Stimulated activated effector memory CD8-positive, alpha-beta T cell treated with anti-CD3 and anti-CD28 coated beads, Interleukin-12 subunit alpha, Interleukin-12 subunit beta, amount 100 ng/mL, for 72 hours (primary cell): ENCODE data around the gene STX16.

ENCODE experiments used
- ATAC-seq: fragments of 150-1000 bp; cut with Tn5 transposase; 2 replicates; pipeline ENCODE4 v1.10.0; 2021
- DNase-seq, 2 donors: peaks; one replicate each; pipeline ENCODE4 v3.0.0; 2021 to 2022; ENCODE audit warnings: low spot score in 2 of 2
- H3K27ac Mint-ChIP-seq: one replicate; pipeline ENCODE4 v1.8.0; 2022; ENCODE audit warnings: mild to moderate bottlenecking, mixed read lengths
- H3K36me3 Mint-ChIP-seq: one replicate; pipeline ENCODE4 v1.8.0; 2022; ENCODE audit warnings: mild to moderate bottlenecking, mixed read lengths
- H3K4me1 Mint-ChIP-seq: one replicate; pipeline ENCODE4 v1.8.0; 2022; ENCODE audit warnings: mixed read lengths
- H3K4me3 Mint-ChIP-seq: one replicate; pipeline ENCODE4 v1.8.0; 2022; ENCODE audit warnings: mild to moderate bottlenecking, mixed read lengths
- H3K9me3 Mint-ChIP-seq: one replicate; pipeline ENCODE4 v1.8.0; 2022; ENCODE audit warnings: mixed read lengths

The STX16 gene

DNA sequence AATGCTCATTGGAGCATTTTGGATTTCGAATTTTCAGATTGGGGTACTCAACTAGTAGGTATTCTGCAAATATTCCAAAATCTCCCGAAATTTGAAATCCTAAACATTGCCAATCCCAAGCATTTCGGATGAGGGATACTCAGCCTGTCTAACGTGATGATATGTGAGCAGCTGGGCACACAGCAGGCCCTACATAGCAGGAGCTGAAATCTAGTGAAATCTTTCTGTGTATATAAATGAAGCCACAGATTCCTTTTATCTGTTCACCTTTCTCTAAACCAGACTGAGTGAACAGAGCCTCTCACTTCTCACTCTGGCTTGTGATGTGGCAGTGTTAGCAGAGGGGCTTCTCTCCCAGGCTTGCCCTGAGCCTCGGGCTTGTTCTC is 17.8 kb downstream of the STX16 start:
- Mint-ChIP-seq H3K4me1 (no peaks in the 10 kb centered on the region), H3K27ac (no peak overlapping the region), H3K9me3 (no peaks in the 10 kb centered on the region)

DNA sequence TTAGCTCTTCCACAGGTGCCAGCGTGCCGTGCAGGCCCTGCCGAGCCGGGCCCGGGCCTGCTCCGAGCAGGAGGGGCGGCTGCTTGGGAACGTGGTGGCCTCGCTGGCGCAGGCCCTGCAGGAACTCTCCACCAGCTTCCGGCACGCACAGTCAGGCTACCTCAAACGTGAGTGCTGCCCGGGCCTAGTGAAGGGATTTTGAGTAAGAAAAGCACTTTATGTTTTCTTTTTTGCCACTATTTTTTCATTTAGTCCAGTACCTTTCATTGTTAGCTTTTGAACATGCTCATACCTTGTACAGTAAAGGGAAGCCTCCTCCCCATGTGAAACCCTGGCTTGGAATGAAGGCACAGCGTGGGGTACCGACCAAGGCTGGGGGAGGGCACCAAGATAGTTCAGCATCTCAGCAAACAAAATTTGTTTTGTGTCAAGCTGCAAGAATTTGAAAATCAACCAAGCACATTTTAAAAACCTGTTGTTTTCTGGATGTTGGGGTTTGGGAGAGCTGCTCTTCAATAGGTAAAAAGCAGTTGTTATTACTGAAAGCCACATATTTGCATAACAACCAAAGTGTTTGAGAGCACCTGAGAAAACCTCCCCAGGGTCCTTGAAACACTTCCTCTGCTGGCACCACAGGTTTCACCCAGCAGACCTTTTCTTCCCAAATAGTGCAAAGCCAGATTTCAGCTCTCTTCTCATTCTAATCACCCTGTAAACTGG is 18.4 kb downstream of the STX16 start:
- H3K4me3 Mint-ChIP-seq, result no peak overlapping the region
- no peaks in the 10 kb centered on the region for H3K4me1 Mint-ChIP-seq
- no peak overlapping the region for H3K27ac Mint-ChIP-seq
- H3K36me3 Mint-ChIP-seq, result peaks cover 93% of the 10 kb centered on the region
- no peaks in the 10 kb centered on the region for H3K9me3 Mint-ChIP-seq
- no peak for DNase-seq
- no peak for ATAC-seq

More for the DNA sequence above, 17.8 kb downstream of the STX16 start:
- DNase-seq (no peak), ATAC-seq (no peak)
- peaks cover 92% of the 10 kb centered on the region for H3K36me3 Mint-ChIP-seq
- no peak overlapping the region for H3K4me3 Mint-ChIP-seq

DNA sequence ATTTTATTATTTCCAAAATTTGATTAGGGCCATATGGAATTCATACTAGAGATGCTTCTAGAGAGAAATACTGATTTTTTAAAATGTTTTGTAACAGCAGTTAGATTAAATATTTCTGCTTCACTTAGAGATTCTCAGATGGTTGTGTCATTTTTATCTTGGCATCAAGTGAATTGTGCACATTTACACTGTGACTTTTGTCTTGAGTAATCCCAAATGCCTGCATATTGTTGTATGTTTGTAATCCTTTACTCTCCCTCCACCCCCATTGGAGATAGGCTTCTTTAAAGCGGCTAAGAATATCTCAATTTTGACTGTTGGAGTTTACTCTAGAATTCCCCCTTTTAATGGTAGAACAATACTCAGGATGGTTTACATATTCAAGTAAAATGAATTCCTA is 19.0 kb downstream of the STX16 start:
- no peak overlapping the region for H3K27ac Mint-ChIP-seq
- DNase-seq, result no peak
- H3K9me3 Mint-ChIP-seq, result no peaks in the 10 kb centered on the region
- no peak overlapping the region for H3K4me3 Mint-ChIP-seq
- peaks cover 97% of the 10 kb centered on the region for H3K36me3 Mint-ChIP-seq
- ATAC-seq, result no peak
- no peaks in the 10 kb centered on the region for H3K4me1 Mint-ChIP-seq

DNA sequence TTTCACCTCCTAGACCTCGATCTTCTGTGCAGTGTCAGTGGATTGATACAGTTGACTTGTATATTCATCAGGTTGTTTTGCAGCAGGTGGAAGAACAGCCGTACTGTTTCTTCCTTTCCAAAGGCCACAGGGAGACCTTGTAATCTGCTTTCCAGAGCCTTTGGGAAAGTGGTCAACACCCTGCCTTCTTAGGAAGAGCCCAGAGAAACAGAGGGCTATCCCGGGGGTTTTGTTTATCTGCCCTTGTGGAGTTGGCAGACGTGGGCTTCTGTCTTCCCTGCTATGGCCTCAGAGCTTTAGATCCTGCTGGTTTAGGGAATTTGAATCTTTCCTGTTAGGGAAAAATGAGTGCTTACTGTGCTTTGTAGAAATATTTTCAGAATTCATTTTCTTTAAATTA is 19.6 kb downstream of the STX16 start:
- Mint-ChIP-seq H3K27ac (no peak overlapping the region), H3K4me1 (no peaks in the 10 kb centered on the region), H3K9me3 (no peaks in the 10 kb centered on the region), H3K4me3 (no peak overlapping the region), H3K36me3 (peaks cover 97% of the 10 kb centered on the region)
- DNase-seq (no peak), ATAC-seq (no peak)

DNA sequence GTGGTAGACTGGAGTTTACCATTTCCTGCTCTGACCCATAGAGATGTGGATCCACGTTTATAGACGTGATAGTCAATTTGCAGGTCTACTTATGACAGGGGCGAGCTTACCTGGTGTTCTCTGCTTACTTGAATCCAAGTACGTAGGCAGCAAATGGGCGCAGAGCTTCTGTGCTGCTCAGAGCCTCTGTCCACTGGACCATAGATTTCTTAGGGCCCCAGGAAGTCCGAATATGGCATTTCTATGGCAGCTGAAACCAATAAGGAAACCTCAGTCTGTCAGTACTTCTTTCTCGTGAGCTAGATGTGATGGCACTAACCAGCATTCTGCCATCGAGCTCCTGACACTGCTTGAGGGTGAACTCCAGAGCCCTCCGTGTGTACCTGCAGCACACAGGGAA is 22.0 kb downstream of the STX16 start:
- Mint-ChIP-seq H3K9me3 (no peaks in the 10 kb centered on the region), H3K36me3 (peaks cover 97% of the 10 kb centered on the region)
- no peak for ATAC-seq

DNA sequence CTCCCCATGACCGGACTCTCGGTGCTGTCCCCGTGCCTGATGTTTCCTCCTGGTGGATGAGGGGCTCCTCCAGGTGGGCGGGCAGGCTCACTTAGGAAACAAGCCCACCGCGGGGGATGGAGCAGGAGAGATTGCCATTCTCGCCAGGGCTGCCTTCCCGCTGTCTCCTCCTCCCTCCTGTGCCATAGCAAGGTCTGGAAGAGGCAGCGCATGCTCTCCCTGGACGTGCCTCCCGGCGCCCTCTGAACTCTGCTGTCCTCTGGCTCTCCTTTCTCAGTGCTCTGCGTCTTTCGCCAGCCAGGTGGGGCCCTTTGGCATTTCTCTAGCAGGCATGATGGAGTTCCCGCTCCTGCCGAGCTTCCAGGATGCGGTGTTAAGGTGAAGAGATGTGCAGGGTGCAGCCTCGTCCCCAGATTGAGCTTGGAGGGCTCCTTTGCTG is 24.1 kb downstream of the STX16 start:
- H3K4me1 Mint-ChIP-seq, result no peaks in the 10 kb centered on the region
- no peak for ATAC-seq
- H3K9me3 Mint-ChIP-seq, result no peaks in the 10 kb centered on the region
- no peak overlapping the region for H3K27ac Mint-ChIP-seq
- H3K36me3 Mint-ChIP-seq, result peaks cover 100% of the 10 kb centered on the region
- DNase-seq, result no peak
- no peak overlapping the region for H3K4me3 Mint-ChIP-seq

More for the DNA sequence above, 22.0 kb downstream of the STX16 start:
- Mint-ChIP-seq H3K4me3 (no peak overlapping the region), H3K4me1 (no peaks in the 10 kb centered on the region), H3K27ac (no peak overlapping the region)
- DNase-seq, result no peak

DNA sequence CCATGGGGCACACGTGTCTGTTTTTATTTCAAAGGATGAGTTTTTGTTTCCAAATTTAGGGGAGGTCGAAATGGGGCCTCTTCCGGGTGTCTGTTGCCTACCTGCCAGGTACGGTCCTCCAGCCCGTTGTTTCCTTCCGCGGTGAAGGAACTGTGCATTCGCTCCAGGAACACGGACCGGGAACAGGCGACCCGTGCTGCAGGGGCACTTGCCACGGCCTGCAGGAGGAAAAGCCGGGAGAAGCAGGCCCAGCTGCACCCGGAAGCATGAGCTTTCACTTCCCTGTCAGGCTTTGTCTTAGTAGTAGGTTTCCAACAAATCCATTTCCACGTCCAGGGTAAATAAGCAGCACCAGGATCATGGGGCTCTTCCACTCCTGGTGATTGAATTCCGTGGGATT is 24.6 kb downstream of the STX16 start:
- Mint-ChIP-seq H3K27ac (no peak overlapping the region), H3K4me1 (no peaks in the 10 kb centered on the region), H3K36me3 (peaks cover 97% of the 10 kb centered on the region), H3K4me3 (no peak overlapping the region), H3K9me3 (no peaks in the 10 kb centered on the region)
- no peak for ATAC-seq
- no peak for DNase-seq

DNA sequence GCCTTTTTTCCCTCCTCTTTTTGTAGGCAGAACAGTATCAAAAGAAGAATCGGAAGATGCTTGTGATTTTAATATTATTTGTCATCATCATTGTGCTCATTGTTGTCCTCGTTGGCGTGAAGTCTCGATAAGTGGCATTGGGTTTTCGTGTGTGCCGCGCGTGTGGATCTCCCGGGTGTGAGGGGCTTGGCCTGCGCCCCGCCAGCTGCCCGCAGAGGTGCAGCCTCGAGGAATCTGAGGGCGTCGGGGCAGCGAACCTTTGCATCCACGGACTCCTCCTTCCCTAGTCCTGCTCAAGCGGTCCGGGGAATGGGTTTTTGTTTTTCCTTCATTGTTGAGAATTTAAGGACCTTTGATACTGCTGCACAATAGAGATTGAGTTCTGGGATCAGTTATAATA is 25.1 kb downstream of the STX16 start:
- no peaks in the 10 kb centered on the region for H3K4me1 Mint-ChIP-seq
- H3K9me3 Mint-ChIP-seq, result no peaks in the 10 kb centered on the region
- H3K27ac Mint-ChIP-seq, result no peak overlapping the region
- H3K36me3 Mint-ChIP-seq, result peaks cover 94% of the 10 kb centered on the region
- ATAC-seq (no peak), DNase-seq (no peak)
- H3K4me3 Mint-ChIP-seq, result no peak overlapping the region

DNA sequence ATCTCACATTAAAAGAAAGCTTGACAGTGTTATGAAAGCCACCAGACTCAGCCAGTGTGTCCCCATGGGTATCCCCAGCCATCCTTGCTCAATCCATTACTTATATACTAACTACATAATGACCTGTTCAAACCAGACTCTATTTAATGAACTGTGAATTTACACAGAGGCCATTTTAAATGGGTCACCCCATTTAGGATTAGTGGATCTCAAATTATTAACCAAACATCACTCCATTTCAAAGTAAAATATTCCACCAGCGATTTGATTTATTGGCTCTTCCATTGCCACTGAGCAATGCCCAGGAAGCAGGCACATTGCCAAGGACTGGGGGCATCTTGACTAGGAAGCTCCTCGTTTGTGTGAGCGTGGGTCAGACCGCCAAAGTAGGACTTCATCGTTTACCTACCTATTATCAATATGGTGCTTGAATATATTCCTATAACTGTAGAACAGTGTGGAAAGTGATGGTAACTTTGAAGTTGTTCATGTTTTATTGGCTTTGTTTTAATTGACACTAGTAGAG is 26.1 kb downstream of the STX16 start:
- Mint-ChIP-seq H3K9me3 (no peaks in the 10 kb centered on the region), H3K4me1 (no peaks in the 10 kb centered on the region), H3K36me3 (peaks cover 92% of the 10 kb centered on the region), H3K27ac (no peak overlapping the region), H3K4me3 (no peak overlapping the region)
- DNase-seq (no peak), ATAC-seq (no peak)

DNA sequence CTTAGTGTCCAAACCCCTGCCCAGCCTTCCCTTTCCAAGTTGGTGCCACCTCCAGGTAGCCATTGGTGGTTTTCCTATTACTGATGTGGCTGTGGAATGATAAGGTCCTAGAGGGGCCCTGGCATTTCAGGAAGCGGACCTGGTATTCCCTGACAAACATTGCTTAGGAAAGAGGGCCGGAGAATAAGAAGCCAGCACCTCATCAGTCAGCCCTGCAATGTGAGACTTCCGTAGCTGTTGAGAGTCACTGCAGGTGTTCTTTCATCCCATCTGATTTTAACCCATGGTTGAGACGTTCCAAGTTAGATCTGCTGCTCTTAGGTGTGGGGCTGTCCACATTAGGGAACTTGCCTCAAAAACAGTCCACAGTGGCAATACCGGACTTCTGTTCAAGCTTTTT is 26.7 kb downstream of the STX16 start:
- Mint-ChIP-seq H3K36me3 (peaks cover 91% of the 10 kb centered on the region), H3K9me3 (no peaks in the 10 kb centered on the region), H3K27ac (no peak overlapping the region)

DNA sequence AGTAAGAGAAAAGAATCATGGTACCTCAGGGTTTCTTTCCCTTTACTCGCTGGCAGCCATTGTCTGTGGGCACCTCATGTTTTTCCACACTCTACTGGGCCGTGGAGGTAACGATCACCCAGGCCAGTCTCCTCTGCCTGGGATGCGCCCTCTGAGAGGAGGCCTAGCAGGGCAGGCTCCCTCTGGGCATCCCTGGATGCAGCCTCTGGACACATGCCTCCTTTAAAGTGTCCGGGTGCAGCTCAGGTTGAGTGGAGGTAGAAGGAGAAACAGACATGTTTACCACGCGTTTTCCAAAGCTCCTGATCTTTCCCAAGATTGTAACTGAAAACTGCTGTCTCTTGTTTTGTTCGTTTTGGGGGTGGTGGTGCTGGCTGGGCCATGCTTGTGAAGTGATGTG is 27.7 kb downstream of the STX16 start:
- H3K36me3 Mint-ChIP-seq, result peaks cover 90% of the 10 kb centered on the region
- H3K4me3 Mint-ChIP-seq, result no peak overlapping the region
- no peak for ATAC-seq
- H3K4me1 Mint-ChIP-seq, result no peaks in the 10 kb centered on the region
- peak overlapping the region; percentile 48 for H3K27ac Mint-ChIP-seq
- H3K9me3 Mint-ChIP-seq, result no peaks in the 10 kb centered on the region
- DNase-seq, result no peak

More for the DNA sequence above, 26.7 kb downstream of the STX16 start:
- no peak overlapping the region for H3K4me3 Mint-ChIP-seq
- no peak for DNase-seq
- no peaks in the 10 kb centered on the region for H3K4me1 Mint-ChIP-seq
- no peak for ATAC-seq

DNA sequence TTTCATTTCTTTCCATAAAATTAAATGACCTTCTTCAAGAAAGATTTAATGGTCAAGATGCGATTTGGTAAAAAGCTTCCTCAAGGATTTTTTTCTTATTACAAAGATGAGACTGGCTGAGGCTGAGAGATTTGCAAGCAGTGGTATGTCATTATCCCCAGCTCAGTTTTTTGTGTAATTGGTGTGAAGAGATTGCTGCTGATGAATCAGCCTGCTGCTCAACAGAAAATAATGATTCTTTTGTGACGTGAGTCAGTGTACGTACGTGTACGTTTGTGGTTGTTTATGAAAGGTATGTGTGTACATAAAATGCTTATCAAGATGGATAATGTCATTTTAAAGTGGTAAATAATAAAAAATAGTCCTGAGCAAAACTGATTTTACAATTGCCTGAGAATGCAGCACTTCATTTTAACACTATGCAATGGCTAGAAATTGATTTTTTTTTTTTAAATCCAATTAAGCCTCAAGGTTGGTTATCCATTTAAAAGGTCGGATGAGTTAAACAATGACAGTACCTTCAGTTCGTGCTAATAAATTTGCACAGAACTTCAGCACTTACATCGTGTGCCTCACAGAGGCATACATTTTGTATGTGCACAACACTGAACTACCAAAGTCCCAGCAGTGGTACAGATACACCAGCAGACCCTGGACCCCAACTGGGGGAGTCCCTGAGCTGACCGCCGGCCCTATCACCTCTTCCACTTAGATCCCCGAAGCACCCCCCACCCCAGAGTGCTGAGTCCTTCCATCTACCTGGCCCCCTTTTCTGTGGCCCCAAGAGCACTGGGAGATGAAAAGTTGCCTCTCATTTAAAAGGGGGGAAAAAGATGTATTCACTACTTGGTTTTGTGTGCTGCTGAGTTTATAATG is 31.8 kb downstream of the STX16 start:
- H3K27ac Mint-ChIP-seq, result no peak overlapping the region
- H3K4me3 Mint-ChIP-seq, result no peak overlapping the region
- no peaks in the 10 kb centered on the region for H3K9me3 Mint-ChIP-seq
- DNase-seq (no peak), ATAC-seq (no peak)
- no peaks in the 10 kb centered on the region for H3K4me1 Mint-ChIP-seq
- peaks cover 63% of the 10 kb centered on the region for H3K36me3 Mint-ChIP-seq

DNA sequence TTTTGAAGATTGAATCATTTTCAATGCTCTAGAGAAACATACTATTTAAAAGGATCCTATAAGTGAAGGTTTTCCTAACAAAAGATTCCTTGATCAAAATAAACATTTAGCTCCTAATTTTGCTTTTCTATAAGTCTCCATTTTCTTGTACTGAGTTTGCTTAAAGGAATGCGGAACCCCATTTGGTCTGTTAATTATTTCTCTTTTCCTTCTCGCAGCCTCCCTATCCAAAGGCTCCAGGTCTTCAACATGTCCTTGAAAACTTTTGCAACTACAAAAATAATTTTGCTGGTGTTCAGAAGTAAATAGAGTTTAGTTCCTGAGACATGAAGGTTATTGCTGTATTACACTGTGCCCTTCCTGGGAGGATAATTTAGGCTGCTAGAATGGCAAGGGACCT is 33.2 kb downstream of the STX16 start:
- Mint-ChIP-seq H3K4me3 (no peak overlapping the region), H3K27ac (no peak overlapping the region), H3K36me3 (peaks cover 53% of the 10 kb centered on the region), H3K9me3 (no peaks in the 10 kb centered on the region), H3K4me1 (no peaks in the 10 kb centered on the region)
- no peak for DNase-seq
- no peak for ATAC-seq

DNA sequence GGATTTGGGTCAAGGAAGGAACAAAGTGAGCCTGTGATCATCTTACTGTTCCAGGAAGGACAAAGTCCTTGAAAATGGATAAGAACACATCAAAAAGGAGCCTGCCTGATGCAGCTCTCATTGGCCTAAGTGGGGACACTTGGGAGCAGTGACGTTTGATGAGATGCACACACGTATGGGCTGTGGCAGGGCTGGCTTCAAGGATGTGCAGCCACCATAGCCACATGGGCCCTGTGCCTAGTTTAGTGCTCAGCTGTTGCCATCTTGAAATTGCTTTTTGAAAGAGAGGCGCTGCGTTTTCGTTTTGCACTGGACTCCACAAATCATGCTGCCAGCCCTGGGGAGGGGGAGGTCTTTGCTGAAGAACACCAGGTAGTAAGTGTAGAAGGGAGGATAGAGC is 34.9 kb downstream of the STX16 start:
- Mint-ChIP-seq H3K27ac (no peak overlapping the region), H3K36me3 (peaks cover 41% of the 10 kb centered on the region), H3K4me1 (peaks cover 5% of the 10 kb centered on the region), H3K4me3 (no peak overlapping the region), H3K9me3 (no peaks in the 10 kb centered on the region)
- DNase-seq (no peak), ATAC-seq (no peak)

DNA sequence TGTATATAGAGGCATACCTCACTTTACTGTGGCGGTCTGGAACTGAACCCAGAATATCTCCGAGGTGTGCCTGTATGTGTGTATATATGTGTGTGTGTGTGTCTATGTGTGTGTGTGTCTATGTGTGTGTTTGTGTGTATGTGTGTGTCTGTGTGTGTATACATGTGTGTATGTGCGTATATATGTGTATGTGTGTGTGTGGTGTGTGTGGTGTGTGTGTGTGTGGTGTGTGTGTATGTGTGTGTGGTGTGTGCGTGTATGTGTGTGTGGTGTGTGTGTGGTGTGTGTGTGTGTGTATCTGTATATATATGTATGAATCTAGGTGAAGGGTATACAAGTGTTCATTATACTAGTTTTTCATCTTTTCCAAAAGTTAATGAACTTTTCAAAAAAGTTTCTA is 37.3 kb downstream of the STX16 start:
- H3K36me3 Mint-ChIP-seq, result peaks cover 26% of the 10 kb centered on the region
- H3K27ac Mint-ChIP-seq, result no peak overlapping the region
- no peaks in the 10 kb centered on the region for H3K9me3 Mint-ChIP-seq
- DNase-seq, result no peak
- no peak overlapping the region for H3K4me3 Mint-ChIP-seq
- peaks cover 11% of the 10 kb centered on the region for H3K4me1 Mint-ChIP-seq
- no peak for ATAC-seq

DNA sequence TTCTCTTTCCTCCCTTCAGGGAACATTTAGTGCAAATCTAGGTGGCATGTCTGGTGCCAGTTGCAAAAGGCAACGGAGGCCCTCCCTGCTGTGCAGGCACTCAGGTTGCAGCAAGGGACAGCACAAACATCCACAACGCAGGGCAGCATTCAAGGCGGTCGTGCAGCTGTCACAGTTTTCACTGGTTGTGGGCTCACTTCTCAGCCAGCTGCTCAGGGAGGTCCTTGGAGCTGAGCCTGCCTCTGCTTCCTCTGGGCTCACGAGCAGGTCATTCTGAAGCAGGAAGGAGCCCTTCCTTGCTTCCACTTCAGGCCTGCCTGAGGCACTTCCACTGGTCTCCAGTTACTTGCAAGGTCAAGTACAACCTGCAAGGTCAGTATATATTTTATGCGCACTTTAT is 37.8 kb downstream of the STX16 start:
- no peak overlapping the region for H3K27ac Mint-ChIP-seq
- H3K4me3 Mint-ChIP-seq, result no peak overlapping the region
- no peak for DNase-seq
- ATAC-seq, result no peak
- H3K4me1 Mint-ChIP-seq, result peaks cover 11% of the 10 kb centered on the region
- H3K36me3 Mint-ChIP-seq, result peaks cover 23% of the 10 kb centered on the region
- H3K9me3 Mint-ChIP-seq, result no peaks in the 10 kb centered on the region
